ENCODE results near the gene TAF10.

Gene TAF10

DNA sequence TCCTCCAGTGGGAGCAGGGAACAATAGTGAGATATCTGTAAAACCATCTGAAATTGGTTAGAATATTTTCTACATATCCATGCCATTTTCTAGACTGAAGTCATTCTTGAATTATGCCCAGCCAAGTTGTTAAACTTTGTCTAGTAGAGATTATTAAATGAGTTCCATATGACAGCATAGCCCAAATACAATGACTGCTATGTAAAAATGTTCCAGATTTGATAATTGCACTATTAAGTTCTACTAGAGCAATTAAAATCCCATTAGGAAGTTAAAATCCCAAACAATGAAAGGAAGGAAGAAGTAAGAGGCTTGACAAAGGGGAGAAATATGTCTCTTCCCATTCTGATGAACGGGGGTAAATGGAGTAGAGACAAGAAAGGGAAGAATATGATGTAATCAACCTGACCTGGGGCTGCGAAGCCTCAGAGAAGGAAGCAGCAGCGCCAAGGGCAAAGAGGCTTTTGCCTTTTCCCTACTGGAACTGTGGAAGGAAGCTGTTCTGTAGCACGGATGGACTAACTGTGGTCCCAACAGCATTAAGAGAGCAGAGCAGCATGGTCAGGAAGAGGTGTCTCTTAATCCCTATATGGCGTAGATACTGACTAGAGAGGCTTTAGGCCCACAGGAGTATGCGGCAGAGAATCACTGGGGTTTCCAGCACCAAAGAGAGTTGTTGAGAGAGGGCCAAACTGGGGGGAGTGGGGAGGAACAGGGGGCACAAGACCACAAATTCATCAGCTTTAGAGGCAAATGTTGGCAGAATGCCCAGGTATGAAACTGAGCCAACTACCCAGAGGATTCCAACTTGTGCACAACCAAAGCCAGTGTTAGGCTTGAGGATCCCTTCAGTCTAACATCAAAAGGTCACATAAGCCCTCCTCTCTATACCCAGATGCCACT, 35.3 kb downstream of the TAF10 start:
- no peak for DNase-seq

DNA sequence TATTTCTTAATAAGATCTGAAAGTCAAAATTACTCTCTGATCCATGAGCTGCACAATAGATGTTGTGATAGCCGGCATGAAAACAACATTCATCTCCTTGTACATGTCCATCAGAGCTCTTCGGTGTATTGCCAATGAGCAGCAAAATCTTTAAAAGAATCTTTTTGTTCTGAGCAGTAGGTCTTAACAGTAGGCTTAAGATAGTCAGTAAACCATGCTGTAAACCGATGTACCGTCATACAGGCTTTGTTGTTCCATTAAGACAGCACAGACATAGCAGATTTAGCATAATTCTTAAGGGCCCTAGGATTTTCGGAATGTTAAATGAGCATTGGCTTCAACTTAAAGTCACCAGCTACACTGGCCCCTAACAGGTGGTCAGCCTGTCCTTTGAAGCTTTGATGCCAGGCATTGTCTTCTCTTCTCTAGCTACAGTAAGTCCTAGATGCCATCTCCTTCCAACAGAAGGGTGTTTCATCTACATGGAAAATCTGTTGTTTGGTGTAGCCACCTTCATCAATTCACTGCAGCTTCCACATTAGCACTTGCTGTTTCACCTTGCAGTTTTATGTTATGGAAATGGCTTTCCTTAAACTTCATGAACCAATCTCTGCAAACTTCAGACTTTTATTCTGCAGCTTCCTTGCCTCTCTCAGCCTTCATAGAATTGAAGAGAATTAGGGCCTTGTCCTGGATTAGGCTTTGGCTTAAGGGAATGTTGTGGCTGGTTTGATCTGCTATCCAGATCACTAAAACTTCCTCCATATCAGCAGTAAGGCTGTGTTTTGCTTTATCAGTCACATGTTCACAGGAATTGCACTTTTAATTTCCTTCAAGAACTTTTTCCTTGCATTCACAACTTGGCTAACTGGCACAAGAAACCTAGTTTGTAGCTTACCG, 37.0 kb downstream of the TAF10 start:
- no peak for DNase-seq

- no peak for DNase-seq
Measured at GRCh38 chr11:6572215-6572614, 39.8 kb downstream of the TAF10 start.

DNA sequence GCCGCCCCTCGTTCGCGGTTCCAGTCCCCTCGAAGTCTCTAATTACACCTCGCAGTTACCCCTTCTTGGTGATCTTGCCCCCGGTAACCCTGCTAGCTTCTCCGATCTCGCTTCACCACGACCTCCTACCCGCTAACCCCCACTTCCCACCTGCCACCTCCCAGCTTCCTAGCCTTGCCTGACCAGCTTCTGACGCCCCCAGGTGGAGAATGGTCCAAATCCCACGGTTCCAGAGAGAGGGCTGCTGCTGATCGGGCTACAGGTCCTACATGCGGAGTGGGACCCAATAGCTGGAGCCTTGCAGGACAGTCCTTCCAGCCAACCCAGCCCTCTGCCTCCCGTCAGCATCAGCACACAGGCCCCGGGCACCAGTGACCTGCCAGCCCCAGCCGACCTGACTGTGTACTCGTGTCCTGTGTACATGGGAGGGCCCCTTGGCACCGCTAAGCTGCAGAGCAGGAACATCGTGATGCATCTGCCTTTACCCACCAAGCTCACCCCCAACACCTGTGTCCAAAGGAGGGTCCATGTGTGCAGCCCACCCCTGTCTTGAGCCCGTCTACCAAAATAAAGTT, 40.5 kb downstream of the TAF10 start:
- no peak for DNase-seq

- DNase-seq = no peak
Measured at GRCh38 chr11:6570691-6571427, 41.2 kb downstream of the TAF10 start.

GRCh38 chr11:6569706-6570105, 42.3 kb downstream of the TAF10 start:
- DNase-seq = no peak

GRCh38 chr11:6568191-6568918, 43.7 kb downstream of the TAF10 start:
- DNase-seq = peak; percentile 3

- DNase-seq = no peak
Measured at GRCh38 chr11:6567371-6567745, 44.7 kb downstream of the TAF10 start.

- no peak for DNase-seq
Measured at GRCh38 chr11:6566704-6567370, 45.2 kb downstream of the TAF10 start.

DNA sequence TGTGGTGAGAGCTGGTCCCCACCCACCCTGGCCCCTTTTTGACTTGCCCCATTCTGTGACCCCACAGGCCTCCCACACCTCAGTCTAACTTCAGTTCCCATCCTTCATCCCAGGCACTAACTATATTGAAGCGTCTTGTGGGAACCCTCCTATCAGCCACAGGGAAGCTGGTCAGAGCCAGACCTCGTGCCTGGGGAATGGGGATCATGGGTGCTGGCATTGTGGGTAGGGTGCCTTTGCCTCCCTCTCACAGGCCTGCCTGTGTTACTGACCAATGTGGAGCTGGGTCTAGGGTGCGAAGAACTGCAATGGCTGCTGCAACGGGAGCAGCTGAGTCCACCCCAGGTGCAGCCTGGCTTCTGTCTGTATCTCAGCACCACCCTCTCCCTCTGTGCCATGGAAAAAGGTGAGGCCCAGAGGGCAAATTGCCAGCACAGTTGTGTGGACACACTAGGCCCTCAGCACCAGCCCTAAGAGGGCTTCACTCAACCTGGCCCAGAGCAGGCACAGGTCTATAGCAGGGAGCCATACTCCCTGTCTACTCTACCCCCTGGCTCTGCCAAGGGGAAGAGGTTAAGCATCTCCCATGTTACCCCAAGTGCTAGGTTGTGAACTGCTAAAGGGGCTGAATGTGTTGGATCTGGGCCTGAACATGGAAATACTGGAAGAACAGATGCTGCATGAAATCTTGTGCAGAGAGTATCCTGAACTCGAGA, 45.9 kb downstream of the TAF10 start:
- no peak for DNase-seq

DNA sequence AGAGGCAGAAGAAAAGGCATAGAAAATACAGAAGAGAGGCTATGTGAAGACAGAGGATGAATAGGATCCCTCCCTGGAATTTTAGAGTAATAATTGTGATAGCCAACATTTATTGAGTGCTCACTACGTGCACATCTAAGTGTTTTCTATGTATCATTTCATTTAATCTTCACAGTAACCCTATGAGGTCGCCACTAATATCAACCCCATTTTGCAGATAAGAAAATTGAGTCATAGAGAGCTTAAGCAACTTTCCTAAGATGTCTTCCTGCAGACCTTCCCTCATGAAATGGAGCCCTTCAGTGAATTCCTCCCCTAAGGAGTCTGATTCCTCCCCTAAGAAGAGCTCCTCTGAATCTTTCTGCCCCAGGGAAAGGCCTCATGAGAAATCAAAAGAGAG, 46.7 kb downstream of the TAF10 start:
- no peak for DNase-seq

GRCh38 chr11:6563667-6564066, 48.3 kb downstream of the TAF10 start:
- DNase-seq = no peak

- DNase-seq = no peak
Measured at GRCh38 chr11:6563121-6563619, 48.8 kb downstream of the TAF10 start.

- DNase-seq = no peak
Measured at GRCh38 chr11:6561288-6561687, 50.7 kb downstream of the TAF10 start.
